KOPT-K1 (cell line): Measurements from ENCODE around the gene C17orf107.
"Not testable (repeated sequence)": the region's sequence is repeated elsewhere in the genome, so short reads cannot be mapped to it uniquely, and the experiment has no call there.

Experiments used
- H3K27ac ChIP-seq: fragments of 200-600 bp; sonication (generic); 2 replicates; pipeline ENCODE4 v1.5.1; 2016; ENCODE audit warnings: antibody characterized with exemption, mild to moderate bottlenecking, low read depth, low read length; ENCODE audit not compliant: poor library complexity, severe bottlenecking
- H3K36me3 ChIP-seq: fragments of 200-600 bp; sonication (generic); 2 replicates; pipeline ENCODE4 v1.5.1; 2017; ENCODE audit warnings: antibody characterized with exemption, mild to moderate bottlenecking, low read length, moderate library complexity; ENCODE audit not compliant: insufficient read depth
- H3K9me3 ChIP-seq: fragments of 200-600 bp; sonication (generic); 2 replicates; pipeline ENCODE4 v1.5.1; 2017; ENCODE audit warnings: antibody characterized with exemption, low read length, mild to moderate bottlenecking; ENCODE audit not compliant: insufficient read depth, poor library complexity, severe bottlenecking

C17orf107 gene

GRCh38 chr17:4901648-4902344, 2.5 kb downstream of the C17orf107 start:
- Histone ChIP-seq H3K27ac (no peak overlapping the region), H3K9me3 (no peaks in the 10 kb centered on the region), H3K36me3 (no peaks in the 10 kb centered on the region; the same call in 1 of the 2 replicates)

DNA sequence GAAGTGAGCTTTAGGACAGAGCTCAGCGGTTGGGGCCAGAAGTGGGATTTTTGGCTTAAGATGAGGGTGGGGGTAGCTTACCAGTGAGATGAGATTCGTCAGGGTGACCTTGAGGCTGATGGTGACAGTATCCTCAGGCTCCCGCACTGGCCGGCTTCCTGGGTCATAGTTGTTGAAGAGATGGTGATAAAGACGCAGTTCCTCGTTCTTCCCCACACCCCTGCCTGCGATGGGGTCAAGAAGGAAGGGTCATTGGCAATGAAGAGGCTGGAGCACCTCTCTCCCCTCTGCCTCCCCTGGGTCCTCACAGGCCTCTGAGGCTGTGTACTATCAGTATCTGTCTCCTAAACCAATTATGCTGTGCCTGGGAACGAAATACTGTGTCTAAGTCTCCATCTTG, 3.2 kb downstream of the C17orf107 start:
- Histone ChIP-seq H3K36me3 (no peaks in the 10 kb centered on the region), H3K9me3 (no peaks in the 10 kb centered on the region), H3K27ac (peak overlapping the region; percentile 39)

DNA sequence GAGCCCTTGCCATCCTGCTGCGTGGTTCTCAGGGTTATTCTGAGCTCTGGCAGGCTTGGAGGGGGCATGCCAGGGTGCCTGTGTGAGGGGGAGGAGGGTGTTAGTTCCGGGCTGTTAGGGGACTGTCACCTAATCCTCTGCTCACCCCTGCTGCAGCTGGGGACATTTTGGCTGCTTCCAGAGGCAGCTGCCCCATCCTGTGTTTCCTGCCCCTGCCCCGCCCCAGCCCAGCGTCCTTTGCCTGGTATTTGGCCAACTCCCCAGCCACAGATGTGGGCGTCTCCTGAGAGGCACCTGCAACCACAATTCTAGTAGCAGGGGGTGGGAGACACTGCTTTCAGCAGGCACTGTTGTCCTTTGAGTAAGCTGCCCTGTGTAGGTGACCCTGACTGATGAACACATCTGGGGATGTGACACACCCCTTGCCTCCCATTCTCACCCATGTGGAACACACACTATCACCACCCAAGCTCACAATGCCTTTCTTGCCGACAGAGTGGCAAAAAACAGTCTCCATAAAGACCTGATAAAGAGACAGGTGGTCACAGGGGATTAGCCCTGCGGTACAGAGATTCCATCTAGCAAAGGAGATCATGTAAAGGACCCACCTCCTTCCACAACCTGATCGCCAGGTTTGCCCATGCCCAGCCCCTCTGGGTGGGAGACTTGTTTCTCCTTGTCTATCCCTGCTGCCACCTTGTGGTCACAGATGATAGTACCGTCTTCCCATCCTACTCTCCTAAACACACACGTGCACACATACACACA, 3.9 kb downstream of the C17orf107 start, which contains the start of gene CHRNE:
TSS of gene CHRNE (minus strand) at position 48 of the 768 bp plus-strand sequence. CDS start at position 13, 35 bp downstream.
- Histone ChIP-seq H3K9me3 (no peaks in the 10 kb centered on the region), H3K36me3 (no peaks in the 10 kb centered on the region), H3K27ac (peak within 1 kb of the TSS; percentile 39)

- H3K9me3 ChIP-seq, H3K27ac ChIP-seq, H3K36me3 ChIP-seq: not testable (repeated sequence)
These were observed 7.3 kb downstream of the C17orf107 start for GRCh38 chr17:4906642-4907041.

- Histone ChIP-seq H3K27ac (peak overlapping the region; percentile 48), H3K36me3 (no peaks in the 10 kb centered on the region)
These were observed 9.0 kb downstream of the C17orf107 start for GRCh38 chr17:4908301-4908700.

GRCh38 chr17:4908711-4909496, 9.6 kb downstream of the C17orf107 start:
- Histone ChIP-seq H3K27ac (peak overlapping the region; percentile 48), H3K36me3 (no peaks in the 10 kb centered on the region), H3K9me3 (no peaks in the 10 kb centered on the region)

More at GRCh38 chr17:4908301-4908700, 9.0 kb downstream of the C17orf107 start:
- no peaks in the 10 kb centered on the region for H3K9me3 ChIP-seq

DNA sequence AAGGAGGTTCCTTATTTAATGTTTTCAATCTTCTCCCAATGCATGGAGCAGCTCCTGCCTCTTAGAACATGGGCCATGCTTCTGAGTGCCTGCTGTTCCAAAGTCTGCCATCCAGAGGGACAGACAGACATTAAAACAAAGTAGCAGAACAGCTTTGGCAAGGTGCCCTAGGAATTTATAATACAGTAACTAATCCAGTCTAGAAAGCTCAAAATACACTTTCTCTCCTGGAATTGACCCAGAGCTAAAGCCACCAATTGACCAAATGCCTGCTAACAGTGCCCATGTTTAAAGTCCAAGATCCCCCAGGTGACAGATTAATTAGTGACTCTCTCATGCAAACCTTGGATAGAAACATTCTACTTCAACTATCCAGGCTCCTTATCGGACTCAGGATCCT, 14.7 kb downstream of the C17orf107 start:
- no peaks in the 10 kb centered on the region for H3K9me3 ChIP-seq
- H3K27ac ChIP-seq, result no peak overlapping the region
- no peaks in the 10 kb centered on the region for H3K36me3 ChIP-seq

DNA sequence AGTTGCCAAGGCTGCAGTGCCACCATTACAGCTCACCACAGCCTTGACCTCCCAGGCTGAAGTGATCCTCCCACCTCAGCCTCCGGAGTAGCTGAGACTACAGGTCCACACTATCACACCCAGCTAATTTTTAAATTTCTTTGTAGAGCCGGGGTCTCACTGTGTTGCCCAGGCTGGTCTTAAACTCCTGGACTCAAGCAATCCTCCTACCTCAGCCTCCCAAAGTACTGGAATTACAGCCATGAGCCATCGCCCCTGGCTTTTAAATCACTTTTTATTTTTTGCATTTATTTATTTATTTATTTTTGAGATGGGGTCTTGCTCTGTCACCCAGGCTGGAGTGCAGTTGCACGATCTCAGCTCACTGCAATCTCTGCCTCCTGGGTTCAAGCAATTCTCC, 15.2 kb downstream of the C17orf107 start:
- not testable (repeated sequence) for H3K27ac ChIP-seq, H3K36me3 ChIP-seq, H3K9me3 ChIP-seq

- Histone ChIP-seq H3K27ac (no peak overlapping the region), H3K36me3 (no peaks in the 10 kb centered on the region), H3K9me3 (no peaks in the 10 kb centered on the region)
These were observed 20.2 kb downstream of the C17orf107 start for GRCh38 chr17:4919511-4920047.

DNA sequence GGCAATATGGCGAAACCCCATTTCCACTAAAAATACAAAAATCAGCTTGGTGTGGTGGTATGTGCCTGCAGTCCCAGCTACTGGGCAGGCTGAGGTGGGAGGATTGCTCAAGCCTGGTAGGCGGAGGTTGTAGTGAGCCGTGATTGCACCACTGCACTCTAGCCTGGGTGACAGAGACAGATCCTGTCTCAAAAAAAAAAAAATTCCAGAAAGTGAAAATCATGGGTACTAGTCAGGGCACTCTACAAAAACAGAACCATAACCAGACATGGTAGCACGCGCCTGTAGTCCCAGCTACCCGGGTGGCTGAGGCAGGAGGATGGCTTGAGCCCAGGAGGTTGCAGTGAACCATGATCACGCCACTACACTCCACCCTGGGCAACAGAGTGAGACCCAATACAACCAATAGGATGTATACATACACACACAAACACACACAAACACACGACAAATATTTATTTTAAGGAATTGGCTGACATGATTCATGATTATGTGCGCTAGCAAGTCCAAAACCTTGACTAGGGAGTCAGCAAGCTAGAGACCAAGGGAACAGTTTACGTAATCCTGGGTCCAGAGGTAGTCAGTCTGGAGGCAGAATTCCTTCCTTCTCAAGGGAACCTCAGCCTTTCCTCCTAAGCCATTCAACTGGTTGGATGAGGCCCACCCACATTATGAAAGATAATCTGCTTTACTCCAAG, 21.2 kb downstream of the C17orf107 start:
- H3K9me3 ChIP-seq, result no peaks in the 10 kb centered on the region
- no peaks in the 10 kb centered on the region for H3K36me3 ChIP-seq
- H3K27ac ChIP-seq, result no peak overlapping the region

DNA sequence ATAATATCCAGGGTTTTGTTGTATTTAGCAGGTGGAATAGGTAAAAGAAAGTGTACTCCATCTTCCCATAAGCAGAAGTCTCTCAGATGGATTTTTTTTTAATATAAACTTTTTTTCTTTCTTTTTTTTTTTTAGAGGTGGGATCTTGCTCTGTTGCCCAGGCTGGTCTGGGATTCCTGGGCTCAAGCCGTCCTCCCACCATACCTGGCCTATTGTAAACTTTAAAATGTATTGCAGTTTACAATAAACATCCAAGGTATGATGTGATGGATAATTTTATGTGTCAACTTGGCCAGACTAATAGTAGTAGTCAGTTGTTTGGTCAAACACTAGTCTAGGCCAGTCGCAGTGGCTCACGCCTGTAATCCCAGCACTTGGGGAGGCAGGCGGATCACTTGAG, 22.0 kb downstream of the C17orf107 start:
- H3K27ac ChIP-seq, result no peak overlapping the region
- no peaks in the 10 kb centered on the region for H3K9me3 ChIP-seq
- H3K36me3 ChIP-seq, result no peaks in the 10 kb centered on the region

DNA sequence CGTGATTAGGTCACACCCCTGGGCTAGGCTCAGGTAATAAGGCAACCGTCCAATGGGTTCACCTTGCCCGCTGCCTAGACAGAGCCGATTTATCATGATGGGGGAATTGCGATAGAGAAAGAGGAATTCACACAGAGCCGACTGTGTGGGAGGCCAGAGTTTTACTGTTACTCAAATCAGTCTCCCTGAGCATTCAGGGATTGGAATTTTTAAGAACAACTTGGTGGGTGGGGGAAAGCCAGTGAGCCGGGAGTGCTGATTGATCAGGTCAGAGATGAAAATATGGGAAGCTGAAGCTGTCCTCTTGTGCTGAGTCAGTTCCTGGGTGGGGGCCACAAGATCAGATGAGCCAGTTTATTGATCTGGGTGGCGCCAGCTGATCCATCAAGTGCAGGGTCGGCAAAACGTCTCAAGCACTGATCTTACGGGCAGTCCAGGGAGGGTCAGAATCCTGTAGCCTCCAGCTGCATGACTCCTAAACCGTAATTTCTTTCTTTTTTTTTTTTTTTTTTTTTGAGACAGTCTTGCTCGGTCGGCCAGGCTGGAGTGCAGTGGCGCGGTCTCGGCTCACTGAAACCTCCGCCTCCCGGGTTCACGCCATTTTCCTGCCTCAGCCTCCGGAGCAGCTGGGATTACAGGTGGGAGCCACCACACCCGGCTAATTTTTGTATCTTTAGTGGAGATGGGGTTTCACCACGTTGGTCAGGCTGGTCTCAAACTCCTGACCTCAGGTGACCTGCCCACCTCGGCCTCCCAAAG, 27.4 kb downstream of the C17orf107 start:
- not testable (repeated sequence) for H3K9me3 ChIP-seq, H3K27ac ChIP-seq
- peaks cover 29% of the 10 kb centered on the region for H3K36me3 ChIP-seq

GRCh38 chr17:4928881-4929280, 29.5 kb downstream of the C17orf107 start:
- peaks cover 38% of the 10 kb centered on the region for H3K36me3 ChIP-seq
- H3K9me3 ChIP-seq, result no peaks in the 10 kb centered on the region
- H3K27ac ChIP-seq, result no peak overlapping the region

DNA sequence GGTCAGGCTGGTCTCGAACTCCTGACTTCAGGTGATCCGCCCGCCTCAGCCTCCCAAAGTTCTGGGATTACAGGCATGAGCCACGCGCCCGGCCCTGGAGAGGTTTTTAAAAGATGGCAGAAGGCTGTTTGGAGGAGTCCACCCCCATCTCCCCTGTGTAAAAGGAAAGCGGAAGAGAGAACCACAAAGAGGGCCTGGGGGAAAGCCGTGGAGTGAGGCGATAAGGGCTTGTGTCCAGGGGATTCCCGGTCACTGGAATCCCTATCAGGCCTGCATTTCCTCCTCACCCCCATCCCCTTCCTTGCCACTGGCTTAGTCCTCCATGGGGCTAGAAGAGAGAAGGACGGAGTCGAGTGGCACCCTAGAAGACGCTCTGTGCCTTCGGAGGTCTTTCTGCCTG, 32.6 kb downstream of the C17orf107 start, which contains the start of gene GP1BA:
TSS of gene GP1BA (plus strand) at position 315 of the 400 bp plus-strand sequence. CDS start 328 bp downstream, outside the sequence.
- no peak within 1 kb of the TSS for H3K27ac ChIP-seq
- no peaks in the 10 kb centered on the region for H3K9me3 ChIP-seq
- peaks cover 55% of the 10 kb centered on the region for H3K36me3 ChIP-seq
